ENCODE results near the gene P4HB.

DNA sequence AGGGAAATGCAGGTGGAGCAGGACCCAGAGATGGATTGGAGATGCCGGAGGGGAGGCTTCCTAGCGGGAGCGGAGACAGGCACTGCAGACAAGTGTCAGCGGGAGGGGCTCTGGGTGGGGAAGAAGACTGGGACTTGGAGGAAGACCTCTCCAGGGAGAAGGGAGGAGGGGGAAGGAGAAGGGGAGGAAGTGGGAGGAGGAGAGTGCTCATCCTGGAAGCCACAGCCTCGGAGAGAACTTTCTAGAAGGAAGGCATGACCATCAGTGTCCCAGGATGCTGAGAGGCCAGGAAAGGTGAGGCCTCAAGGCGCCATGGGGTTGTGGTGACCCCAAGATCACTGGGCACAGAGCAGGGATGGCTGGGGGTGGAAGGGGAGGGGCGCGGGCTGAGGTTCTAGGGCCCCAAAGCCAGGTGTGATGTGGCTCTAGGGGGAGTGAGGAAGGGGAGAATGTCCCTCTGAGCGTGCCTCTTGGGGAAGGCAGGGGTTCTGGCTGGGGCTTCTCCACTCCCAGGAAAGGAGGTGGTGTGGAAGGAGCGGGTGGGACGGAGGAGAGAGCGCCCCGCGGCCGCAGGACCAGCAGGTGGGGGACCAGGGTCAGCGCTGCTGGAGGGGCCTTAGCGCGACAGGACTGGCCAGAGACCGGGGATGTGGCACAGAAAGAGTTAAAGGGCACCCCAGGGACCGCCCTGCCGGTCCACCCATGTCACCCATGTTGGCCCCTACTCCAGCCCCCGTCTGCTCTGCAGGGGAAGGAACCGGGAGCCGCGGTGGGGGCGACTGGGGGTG is 57.3 kb downstream of the P4HB start:
- TF ChIP-seq CTBP1 (IDR thresholded peaks at IDR 0.05; ENCODE audit: borderline replicate concordance) (no peak), FOXM1 (IDR thresholded peaks at IDR 0.05; ENCODE audit: borderline replicate concordance) (no peak)
